Measurements from ENCODE around the gene ANAPC10. TPM values are rescaled to one million over a fixed set of nuclear protein-coding genes. Genes with fewer than 3 reads are reported as not detected.
"Not testable (repeated sequence)": the region's sequence is repeated elsewhere in the genome, so short reads cannot be mapped to it uniquely, and the experiment has no call there.

Gene ANAPC10, protein sequence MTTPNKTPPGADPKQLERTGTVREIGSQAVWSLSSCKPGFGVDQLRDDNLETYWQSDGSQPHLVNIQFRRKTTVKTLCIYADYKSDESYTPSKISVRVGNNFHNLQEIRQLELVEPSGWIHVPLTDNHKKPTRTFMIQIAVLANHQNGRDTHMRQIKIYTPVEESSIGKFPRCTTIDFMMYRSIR
- total RNA-seq (2021; ENCODE audit: unreplicated experiment), result 10.5 TPM
- 4.1 TPM for polyA plus RNA-seq (2012; ENCODE audit: insufficient read length)
- Bru-seq, nascent RNA, result percentile 65 among the genes with signal in this experiment
- percentile 80 among the genes with signal in this experiment for BruChase-seq, experiment 1, labeled RNA remaining after a 2-hour chase
- BruChase-seq, experiment 2, labeled RNA remaining after a 6-hour chase, result percentile 76 among the genes with signal in this experiment
- long read RNA-seq, transcript ANAPC10-209 (5 exons, 1,025 nt), result major isoform, 6 of 14 reads
- long read RNA-seq, partial matches to known transcripts, result 1 of 14 reads
- long read RNA-seq, other reads (novel, unspliced or antisense), result 6 of 14 reads

DNA sequence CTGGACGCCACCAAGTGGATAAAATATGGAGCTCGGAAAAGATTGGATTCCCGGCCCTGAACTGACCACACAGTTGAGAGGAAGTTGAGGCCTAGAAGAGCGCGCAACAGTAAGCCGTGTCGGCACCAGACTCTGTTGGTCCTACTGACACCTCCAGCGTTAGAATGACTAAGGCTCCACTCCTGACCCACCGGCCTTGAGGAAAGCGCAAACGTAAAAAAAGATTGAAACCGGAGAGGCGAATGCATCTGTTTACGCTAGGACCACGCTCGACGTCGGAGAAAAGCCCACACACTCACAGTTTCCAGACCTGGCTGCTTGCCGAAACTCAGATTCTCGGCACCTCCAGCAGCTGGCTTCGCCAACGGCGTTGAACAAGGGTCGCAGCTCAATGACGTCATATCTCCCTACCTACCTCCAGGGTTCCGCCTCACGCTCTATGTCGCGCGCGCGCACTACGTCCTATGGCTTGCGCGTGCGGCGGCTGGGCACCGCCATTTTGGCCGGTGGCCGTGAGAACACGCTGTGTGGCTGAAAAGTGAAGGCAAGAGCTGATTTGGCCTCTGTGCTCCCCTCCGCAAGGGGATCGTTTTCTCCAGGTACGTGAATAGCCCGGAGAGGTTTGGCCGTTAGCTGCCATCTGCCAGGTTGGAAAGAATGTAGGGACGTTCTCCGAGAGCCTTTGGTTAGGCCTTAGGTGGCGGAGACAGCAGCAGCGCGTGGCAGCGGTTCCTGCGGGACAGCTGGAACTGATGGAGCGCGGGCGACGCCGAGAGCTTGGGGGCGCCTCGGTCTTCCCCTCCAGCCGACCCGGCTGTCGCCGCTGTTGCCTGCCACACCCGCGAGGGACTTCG lies at the start of gene ANAPC10, which contains the start of gene ABCE1:
Gene ANAPC10, minus strand, starts transcription at position 376 of the 854 bp plus-strand sequence. CDS start 2,097 bp downstream, outside the sequence.
Gene ABCE1, plus strand, starts transcription at position 491 of the 854 bp plus-strand sequence. CDS start 6,102 bp downstream, outside the sequence.
- peaks cover 23% of the 10 kb centered on the region for H3K36me3 ChIP-seq (ENCODE audit: control insufficient read depth, insufficient read depth, low read length)
- peak; percentile 96 for ATAC-seq
- DNase-seq (ENCODE audit: low read depth, low spot score), result peak; percentile 70
- intact Hi-C loops (cut with micrococcal nuclease; ENCODE audit: unreplicated experiment) (no loop called here), in situ Hi-C loops (cut with HindIII; ENCODE audit: low pct_unique_long_range_greater_than_20kb, low sequenced_read_pairs) (no loop called here)
- H3K4me3 ChIP-seq (ENCODE audit: low read depth in 2 of 2, low read length in 2 of 2), result peak within 1 kb of the TSS; percentile 87 to 91
- no peaks in the 10 kb centered on the region for H3K9me3 ChIP-seq (ENCODE audit: control insufficient read depth, insufficient read depth, low read depth, low read length)
- CTCF ChIA-PET, result interaction anchor here (0.6 kb wide), 1 partner anchor 928 kb away, joined by 12 read pairs; no protein-coding TSS in a partner anchor
- no peaks in the 10 kb centered on the region for H3K27me3 ChIP-seq (ENCODE audit: control insufficient read depth, insufficient read depth, low read length)
- peak within 1 kb of the TSS; percentile 95 for H3K27ac ChIP-seq (ENCODE audit: low read length)
- BruUV-seq (replicated peaks), result no TSS peak
- POLR2A ChIA-PET, result interaction anchor here (0.7 kb wide), 1 partner anchor 28 kb away, joined by 3 read pairs; no protein-coding TSS in a partner anchor
- H3K4me1 ChIP-seq (ENCODE audit: control insufficient read depth, insufficient read depth, low read length), result peaks cover 12% of the 10 kb centered on the region
- TF ChIP-seq SIN3A (IDR thresholded peaks at IDR 0.05; ENCODE audit: borderline replicate concordance, insufficient read depth, low read depth, low read length), result 0 out of 2 replicates have a peak, but pooled peaks have one; percentile 90
- TF ChIP-seq POLR2AphosphoS5 (IDR thresholded peaks at IDR 0.05; ENCODE audit: low read depth, low read length), result peak; percentile 89
- TF ChIP-seq TCF7L2 (IDR thresholded peaks at IDR 0.05; ENCODE audit: low read depth, low read length), result no peak
- TF ChIP-seq, protein P1, sequence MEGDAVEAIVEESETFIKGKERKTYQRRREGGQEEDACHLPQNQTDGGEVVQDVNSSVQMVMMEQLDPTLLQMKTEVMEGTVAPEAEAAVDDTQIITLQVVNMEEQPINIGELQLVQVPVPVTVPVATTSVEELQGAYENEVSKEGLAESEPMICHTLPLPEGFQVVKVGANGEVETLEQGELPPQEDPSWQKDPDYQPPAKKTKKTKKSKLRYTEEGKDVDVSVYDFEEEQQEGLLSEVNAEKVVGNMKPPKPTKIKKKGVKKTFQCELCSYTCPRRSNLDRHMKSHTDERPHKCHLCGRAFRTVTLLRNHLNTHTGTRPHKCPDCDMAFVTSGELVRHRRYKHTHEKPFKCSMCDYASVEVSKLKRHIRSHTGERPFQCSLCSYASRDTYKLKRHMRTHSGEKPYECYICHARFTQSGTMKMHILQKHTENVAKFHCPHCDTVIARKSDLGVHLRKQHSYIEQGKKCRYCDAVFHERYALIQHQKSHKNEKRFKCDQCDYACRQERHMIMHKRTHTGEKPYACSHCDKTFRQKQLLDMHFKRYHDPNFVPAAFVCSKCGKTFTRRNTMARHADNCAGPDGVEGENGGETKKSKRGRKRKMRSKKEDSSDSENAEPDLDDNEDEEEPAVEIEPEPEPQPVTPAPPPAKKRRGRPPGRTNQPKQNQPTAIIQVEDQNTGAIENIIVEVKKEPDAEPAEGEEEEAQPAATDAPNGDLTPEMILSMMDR (IDR thresholded peaks at IDR 0.05), result peak; percentile 9; the same call in 1 of the 2 replicates

DNA sequence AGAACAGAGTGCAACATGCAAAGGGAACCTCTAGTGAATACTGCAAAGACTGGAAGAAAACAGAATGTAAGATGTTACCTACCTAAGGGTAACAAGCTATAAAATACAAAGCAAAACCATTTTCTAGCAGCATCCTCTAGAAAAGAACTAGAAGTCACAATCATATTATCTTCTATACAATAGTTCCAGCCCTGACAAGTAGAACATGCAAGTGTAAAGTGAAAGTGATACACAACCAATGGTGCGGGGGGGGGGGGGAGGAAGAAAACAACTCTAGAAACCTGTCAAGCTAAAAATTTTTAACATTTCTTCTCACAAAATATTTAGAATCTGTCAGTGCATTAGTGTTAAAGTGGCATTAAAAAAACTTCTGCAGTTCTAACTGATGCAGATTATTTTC lies 38.2 kb upstream of the ANAPC10 start:
- POLR2A ChIA-PET; H3K27me3 ChIP-seq (ENCODE audit: control insufficient read depth, insufficient read depth, low read length); CTCF ChIA-PET; intact Hi-C loops (cut with micrococcal nuclease; ENCODE audit: unreplicated experiment); BruUV-seq (replicated peaks); H3K27ac ChIP-seq (ENCODE audit: low read length); ATAC-seq; in situ Hi-C loops (cut with HindIII; ENCODE audit: low pct_unique_long_range_greater_than_20kb, low sequenced_read_pairs); H3K4me1 ChIP-seq (ENCODE audit: control insufficient read depth, insufficient read depth, low read length); H3K9me3 ChIP-seq (ENCODE audit: control insufficient read depth, insufficient read depth, low read depth, low read length); H3K4me3 ChIP-seq (ENCODE audit: low read depth in 2 of 2, low read length in 2 of 2); DNase-seq (ENCODE audit: low read depth, low spot score): not testable (repeated sequence)
- peaks cover 12% of the 10 kb centered on the region for H3K36me3 ChIP-seq (ENCODE audit: control insufficient read depth, insufficient read depth, low read length)

DNA sequence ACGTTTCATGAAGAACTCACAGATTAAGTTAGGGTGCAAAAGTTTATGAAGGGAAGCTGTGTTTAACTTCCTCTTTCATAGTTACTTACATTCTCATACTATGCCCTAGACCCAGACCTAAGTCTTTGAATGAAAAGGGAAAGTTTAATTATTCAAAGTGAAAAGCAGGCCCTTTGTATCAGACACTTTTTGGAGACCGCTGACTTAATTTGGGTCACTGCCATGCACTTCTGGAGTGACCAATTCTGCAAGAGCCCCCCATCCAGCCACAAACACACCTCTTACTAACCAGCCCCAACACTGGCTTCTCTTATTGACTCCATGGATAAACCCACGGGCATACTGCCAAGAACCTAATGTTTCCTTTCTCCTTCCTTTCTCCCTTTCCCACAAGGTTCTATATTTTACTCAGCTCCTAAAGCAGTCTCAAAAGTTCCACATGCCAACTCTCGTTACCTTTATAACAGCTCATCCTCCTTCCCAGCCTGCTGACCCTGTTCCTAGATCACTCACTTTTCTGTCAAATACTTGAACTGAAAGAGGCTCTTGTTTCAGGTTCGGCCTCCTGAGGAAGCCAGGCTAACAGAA lies 34.6 kb upstream of the ANAPC10 start:
- no peak for TF ChIP-seq TCF7L2 (IDR thresholded peaks at IDR 0.05; ENCODE audit: low read depth, low read length)
- TF ChIP-seq, protein P1 (IDR thresholded peaks at IDR 0.05), result no peak
- TF ChIP-seq SIN3A (IDR thresholded peaks at IDR 0.05; ENCODE audit: borderline replicate concordance, insufficient read depth, low read depth, low read length), result no peak
- TF ChIP-seq POLR2AphosphoS5 (IDR thresholded peaks at IDR 0.05; ENCODE audit: low read depth, low read length), result no peak
- TF ChIP-seq, protein P2, sequence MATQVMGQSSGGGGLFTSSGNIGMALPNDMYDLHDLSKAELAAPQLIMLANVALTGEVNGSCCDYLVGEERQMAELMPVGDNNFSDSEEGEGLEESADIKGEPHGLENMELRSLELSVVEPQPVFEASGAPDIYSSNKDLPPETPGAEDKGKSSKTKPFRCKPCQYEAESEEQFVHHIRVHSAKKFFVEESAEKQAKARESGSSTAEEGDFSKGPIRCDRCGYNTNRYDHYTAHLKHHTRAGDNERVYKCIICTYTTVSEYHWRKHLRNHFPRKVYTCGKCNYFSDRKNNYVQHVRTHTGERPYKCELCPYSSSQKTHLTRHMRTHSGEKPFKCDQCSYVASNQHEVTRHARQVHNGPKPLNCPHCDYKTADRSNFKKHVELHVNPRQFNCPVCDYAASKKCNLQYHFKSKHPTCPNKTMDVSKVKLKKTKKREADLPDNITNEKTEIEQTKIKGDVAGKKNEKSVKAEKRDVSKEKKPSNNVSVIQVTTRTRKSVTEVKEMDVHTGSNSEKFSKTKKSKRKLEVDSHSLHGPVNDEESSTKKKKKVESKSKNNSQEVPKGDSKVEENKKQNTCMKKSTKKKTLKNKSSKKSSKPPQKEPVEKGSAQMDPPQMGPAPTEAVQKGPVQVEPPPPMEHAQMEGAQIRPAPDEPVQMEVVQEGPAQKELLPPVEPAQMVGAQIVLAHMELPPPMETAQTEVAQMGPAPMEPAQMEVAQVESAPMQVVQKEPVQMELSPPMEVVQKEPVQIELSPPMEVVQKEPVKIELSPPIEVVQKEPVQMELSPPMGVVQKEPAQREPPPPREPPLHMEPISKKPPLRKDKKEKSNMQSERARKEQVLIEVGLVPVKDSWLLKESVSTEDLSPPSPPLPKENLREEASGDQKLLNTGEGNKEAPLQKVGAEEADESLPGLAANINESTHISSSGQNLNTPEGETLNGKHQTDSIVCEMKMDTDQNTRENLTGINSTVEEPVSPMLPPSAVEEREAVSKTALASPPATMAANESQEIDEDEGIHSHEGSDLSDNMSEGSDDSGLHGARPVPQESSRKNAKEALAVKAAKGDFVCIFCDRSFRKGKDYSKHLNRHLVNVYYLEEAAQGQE (IDR thresholded peaks at IDR 0.05; ENCODE audit: insufficient read depth in 1 of 2, low read depth in 2 of 2, low read length in 1 of 2), result no peak
- ATAC-seq, result no peak
- intact Hi-C loops (cut with micrococcal nuclease; ENCODE audit: unreplicated experiment) (no loop called here), in situ Hi-C loops (cut with HindIII; ENCODE audit: low pct_unique_long_range_greater_than_20kb, low sequenced_read_pairs) (no loop called here)
- ChIA-PET CTCF (interaction anchor here (0.5 kb wide), 1 partner anchor 959 kb away, joined by 4 read pairs; no protein-coding TSS in a partner anchor), POLR2A (no interaction called here)
- BruUV-seq (replicated peaks), result no TSS peak
- Histone ChIP-seq H3K36me3 (ENCODE audit: control insufficient read depth, insufficient read depth, low read length) (peaks cover 10% of the 10 kb centered on the region), H3K4me3 (ENCODE audit: low read depth in 2 of 2, low read length in 2 of 2) (no peak overlapping the region), H3K27ac (ENCODE audit: low read length) (no peak overlapping the region), H3K4me1 (ENCODE audit: control insufficient read depth, insufficient read depth, low read length) (no peaks in the 10 kb centered on the region), H3K9me3 (ENCODE audit: control insufficient read depth, insufficient read depth, low read depth, low read length) (no peaks in the 10 kb centered on the region), H3K27me3 (ENCODE audit: control insufficient read depth, insufficient read depth, low read length) (no peaks in the 10 kb centered on the region)
- DNase-seq (ENCODE audit: low read depth, low spot score), result no peak
